ENCODE data around the gene DNAH17. TPM values are rescaled to one million over a fixed set of nuclear protein-coding genes. Genes with fewer than 3 reads are reported as not detected.
A peak's percentile ranks its signal among the peaks of the same experiment; 100 is the strongest.

DNAH17 gene
- total and polyA plus RNA-seq, 8 donors: 0.64 to 7.2 (median 3.6) TPM

GRCh38 chr17:78561166-78561565 lies 16.0 kb downstream of the DNAH17 start:
- DNase-seq: no peak
- intact Hi-C loops (cut with DNase I): no loop called here
- Histone ChIP-seq H3K9me3 (no peaks in the 10 kb centered on the region), H3K27ac (no peak overlapping the region), H3K36me3 (no peaks in the 10 kb centered on the region), H3K4me3 (no peak overlapping the region), H3K4me1 (no peaks in the 10 kb centered on the region), H3K27me3 (no peaks in the 10 kb centered on the region)
- no peak for TF ChIP-seq CTCF (IDR thresholded peaks at IDR 0.05)
- no peak for ATAC-seq

GRCh38 chr17:78560731-78561130 lies 16.5 kb downstream of the DNAH17 start:
- Histone ChIP-seq H3K9me3 (no peaks in the 10 kb centered on the region), H3K27ac (no peak overlapping the region), H3K4me1 (no peaks in the 10 kb centered on the region), H3K27me3 (no peaks in the 10 kb centered on the region), H3K36me3 (no peaks in the 10 kb centered on the region), H3K4me3 (no peak overlapping the region)
- ATAC-seq (no peak), DNase-seq (no peak)
- intact Hi-C loops (cut with DNase I): no loop called here
- no peak for TF ChIP-seq CTCF (IDR thresholded peaks at IDR 0.05)

GRCh38 chr17:78559749-78560368 lies 17.3 kb downstream of the DNAH17 start:
- H3K9me3 ChIP-seq: no peaks in the 10 kb centered on the region
- no peak for TF ChIP-seq CTCF (IDR thresholded peaks at IDR 0.05)
- H3K4me3 ChIP-seq: no peak overlapping the region
- no peaks in the 10 kb centered on the region for H3K36me3 ChIP-seq
- H3K27ac ChIP-seq: no peak overlapping the region
- ATAC-seq (peak; percentile 33), DNase-seq (no peak)
- H3K27me3 ChIP-seq: no peaks in the 10 kb centered on the region
- intact Hi-C loops (cut with DNase I): no loop called here
- H3K4me1 ChIP-seq: no peaks in the 10 kb centered on the region

GRCh38 chr17:78558989-78559388 lies 18.2 kb downstream of the DNAH17 start:
- H3K27me3 ChIP-seq: no peaks in the 10 kb centered on the region
- no peaks in the 10 kb centered on the region for H3K36me3 ChIP-seq
- no peak overlapping the region for H3K4me3 ChIP-seq
- H3K27ac ChIP-seq: no peak overlapping the region
- no peaks in the 10 kb centered on the region for H3K4me1 ChIP-seq
- H3K9me3 ChIP-seq: no peaks in the 10 kb centered on the region
- DNase-seq (no peak), ATAC-seq (no peak)
- TF ChIP-seq CTCF (IDR thresholded peaks at IDR 0.05): no peak
- intact Hi-C loops (cut with DNase I): no loop called here

- DNase-seq: no peak
- intact Hi-C loops (cut with DNase I): no loop called here
- TF ChIP-seq CTCF (IDR thresholded peaks at IDR 0.05): no peak
Observed at GRCh38 chr17:78558181-78558850, 18.9 kb downstream of the DNAH17 start.

More at GRCh38 chr17:78558181-78558850, 18.9 kb downstream of the DNAH17 start:
- Histone ChIP-seq H3K27me3 (no peaks in the 10 kb centered on the region), H3K4me1 (no peaks in the 10 kb centered on the region), H3K27ac (no peak overlapping the region), H3K4me3 (no peak overlapping the region), H3K9me3 (no peaks in the 10 kb centered on the region), H3K36me3 (no peaks in the 10 kb centered on the region)
- ATAC-seq: no peak
